ENCODE data around the gene OR1N2. TPM values are rescaled to one million over a fixed set of nuclear protein-coding genes. Genes with fewer than 3 reads are reported as not detected.
"Not testable (repeated sequence)": the region's sequence is repeated elsewhere in the genome, so short reads cannot be mapped to it uniquely, and the experiment has no call there.

Gene OR1N2
- total RNA-seq, 4 donors from 2014 or later = not detected

DNA sequence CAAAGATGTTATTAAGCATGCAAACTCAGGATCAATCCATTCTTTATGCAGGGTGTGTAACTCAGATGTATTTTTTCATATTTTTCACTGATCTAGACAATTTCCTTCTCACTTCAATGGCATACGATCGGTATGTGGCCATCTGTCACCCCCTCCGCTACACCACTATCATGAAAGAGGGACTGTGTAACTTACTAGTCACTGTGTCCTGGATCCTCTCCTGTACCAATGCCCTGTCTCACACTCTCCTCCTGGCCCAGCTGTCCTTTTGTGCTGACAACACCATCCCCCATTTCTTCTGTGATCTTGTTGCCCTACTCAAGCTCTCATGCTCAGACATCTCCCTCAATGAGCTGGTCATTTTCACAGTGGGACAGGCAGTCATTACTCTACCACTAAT is 33.5 kb upstream of the OR1N2 start:
- Histone ChIP-seq H3K27me3 (no peaks in the 10 kb centered on the region), H3K9me3 (no peaks in the 10 kb centered on the region), H3K4me1 (no peaks in the 10 kb centered on the region), H3K36me3 (no peaks in the 10 kb centered on the region), H3K4me3 (no peak overlapping the region), H3K27ac (no peak overlapping the region)
- 90% methylated on average over 3 of the region's 3 CpGs; no CpG with 5 or more reads in 1 of the 2 donors for WGBS, 2 donors (ENCODE audit: low coverage in 1 of 2)
- in situ Hi-C loops (cut with MboI; ENCODE audit: low pct_ligation_motif_present in 1 of 4, low pct_unique_long_range_greater_than_20kb in 1 of 4, low sequenced_read_pairs in 3 of 4) (no loop called here), intact Hi-C loops (cut with DNase I; ENCODE audit: low total_unique reads) (no loop called here)
- DNase-seq = no peak
- TF ChIP-seq POLR2AphosphoS5 (IDR thresholded peaks at IDR 0.05) (no peak), EP300 (IDR thresholded peaks at IDR 0.05; ENCODE audit: low read depth) (no peak), POLR2A (IDR thresholded peaks at IDR 0.05) (no peak)
- TF ChIP-seq, protein P1, sequence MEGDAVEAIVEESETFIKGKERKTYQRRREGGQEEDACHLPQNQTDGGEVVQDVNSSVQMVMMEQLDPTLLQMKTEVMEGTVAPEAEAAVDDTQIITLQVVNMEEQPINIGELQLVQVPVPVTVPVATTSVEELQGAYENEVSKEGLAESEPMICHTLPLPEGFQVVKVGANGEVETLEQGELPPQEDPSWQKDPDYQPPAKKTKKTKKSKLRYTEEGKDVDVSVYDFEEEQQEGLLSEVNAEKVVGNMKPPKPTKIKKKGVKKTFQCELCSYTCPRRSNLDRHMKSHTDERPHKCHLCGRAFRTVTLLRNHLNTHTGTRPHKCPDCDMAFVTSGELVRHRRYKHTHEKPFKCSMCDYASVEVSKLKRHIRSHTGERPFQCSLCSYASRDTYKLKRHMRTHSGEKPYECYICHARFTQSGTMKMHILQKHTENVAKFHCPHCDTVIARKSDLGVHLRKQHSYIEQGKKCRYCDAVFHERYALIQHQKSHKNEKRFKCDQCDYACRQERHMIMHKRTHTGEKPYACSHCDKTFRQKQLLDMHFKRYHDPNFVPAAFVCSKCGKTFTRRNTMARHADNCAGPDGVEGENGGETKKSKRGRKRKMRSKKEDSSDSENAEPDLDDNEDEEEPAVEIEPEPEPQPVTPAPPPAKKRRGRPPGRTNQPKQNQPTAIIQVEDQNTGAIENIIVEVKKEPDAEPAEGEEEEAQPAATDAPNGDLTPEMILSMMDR (IDR thresholded peaks at IDR 0.05) = no peak

DNA sequence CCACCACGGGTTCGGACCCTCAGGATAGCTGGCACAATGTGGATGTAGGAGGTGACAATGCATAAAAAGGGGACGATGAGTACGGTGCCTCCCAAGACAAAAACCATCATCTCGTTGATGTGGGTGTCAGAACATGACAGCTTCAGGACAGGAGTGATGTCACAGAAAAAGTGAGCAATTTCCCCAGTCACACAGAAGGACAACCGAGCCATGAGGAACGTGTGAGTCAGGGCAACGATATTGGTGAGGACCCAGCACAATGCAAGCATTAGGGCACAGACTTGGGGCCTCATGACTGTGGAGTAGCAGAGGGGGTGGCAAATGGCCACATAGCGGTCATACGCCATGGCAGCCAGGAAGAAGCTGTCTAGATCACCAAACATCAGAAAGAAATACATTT is 26.3 kb upstream of the OR1N2 start:
- intact Hi-C loops (cut with DNase I; ENCODE audit: low total_unique reads) = no loop called here
- H3K4me1 ChIP-seq = no peaks in the 10 kb centered on the region
- H3K27ac ChIP-seq = no peak overlapping the region
- no peaks in the 10 kb centered on the region for H3K27me3 ChIP-seq
- TF ChIP-seq, protein P1 (IDR thresholded peaks at IDR 0.05) = no peak
- TF ChIP-seq POLR2A (IDR thresholded peaks at IDR 0.05) (no peak), EP300 (IDR thresholded peaks at IDR 0.05; ENCODE audit: low read depth) (no peak), POLR2AphosphoS5 (IDR thresholded peaks at IDR 0.05) (no peak)
- no peaks in the 10 kb centered on the region for H3K36me3 ChIP-seq
- H3K4me3 ChIP-seq = no peak overlapping the region
- DNase-seq = no peak
- WGBS, 2 donors (ENCODE audit: low coverage in 1 of 2) = 79 to 81% methylated on average over 5 to 10 of the region's 10 CpGs
- in situ Hi-C loops (cut with MboI; ENCODE audit: low pct_ligation_motif_present in 1 of 4, low pct_unique_long_range_greater_than_20kb in 1 of 4, low sequenced_read_pairs in 3 of 4) = loop anchor here in 1 of 4 donors (25.0 kb wide), 1 partner anchor 111 kb away; no protein-coding TSS in a partner anchor
- no peaks in the 10 kb centered on the region for H3K9me3 ChIP-seq

DNA sequence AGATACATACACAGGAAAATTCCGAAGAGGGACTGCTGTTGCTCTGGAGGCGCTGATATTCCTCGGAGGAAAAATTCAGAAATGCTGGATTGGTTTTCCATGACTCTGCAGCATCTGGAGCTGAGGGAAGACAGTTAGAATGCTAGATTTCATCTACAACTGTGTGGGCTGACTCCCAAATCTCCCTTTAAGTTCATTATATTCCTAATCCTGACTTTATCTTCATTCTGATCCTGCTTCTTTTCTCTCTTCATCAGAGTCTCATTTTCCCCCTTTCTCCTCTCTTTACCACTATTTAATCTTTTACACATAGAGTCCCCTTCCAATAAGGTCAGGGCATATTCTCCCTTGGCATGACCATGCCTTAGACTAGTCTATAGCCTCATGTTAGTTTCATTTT is 25.7 kb upstream of the OR1N2 start, which contains the start of gene OR1N1:
Gene OR1N1, minus strand, starts transcription at position 101 of the 400 bp plus-strand sequence. Its CDS starts 0 bp downstream, at position 101.
- H3K4me1 ChIP-seq = no peaks in the 10 kb centered on the region
- 91 to 93% methylated on average over 3 of the region's 3 CpGs for WGBS, 2 donors (ENCODE audit: low coverage in 1 of 2)
- DNase-seq = no peak
- no peaks in the 10 kb centered on the region for H3K9me3 ChIP-seq
- in situ Hi-C loops (cut with MboI; ENCODE audit: low pct_ligation_motif_present in 1 of 4, low pct_unique_long_range_greater_than_20kb in 1 of 4, low sequenced_read_pairs in 3 of 4) (loop anchor here in 1 of 4 donors (25.0 kb wide), 1 partner anchor 110 kb away; no protein-coding TSS in a partner anchor), intact Hi-C loops (cut with DNase I; ENCODE audit: low total_unique reads) (no loop called here)
- no peak within 1 kb of the TSS for H3K27ac ChIP-seq
- TF ChIP-seq EP300 (IDR thresholded peaks at IDR 0.05; ENCODE audit: low read depth) = no peak
- TF ChIP-seq, protein P1 (IDR thresholded peaks at IDR 0.05) = no peak
- TF ChIP-seq POLR2A (IDR thresholded peaks at IDR 0.05) = no peak
- TF ChIP-seq POLR2AphosphoS5 (IDR thresholded peaks at IDR 0.05) = no peak
- no peaks in the 10 kb centered on the region for H3K36me3 ChIP-seq
- H3K4me3 ChIP-seq = no peak within 1 kb of the TSS
- H3K27me3 ChIP-seq = no peaks in the 10 kb centered on the region

DNA sequence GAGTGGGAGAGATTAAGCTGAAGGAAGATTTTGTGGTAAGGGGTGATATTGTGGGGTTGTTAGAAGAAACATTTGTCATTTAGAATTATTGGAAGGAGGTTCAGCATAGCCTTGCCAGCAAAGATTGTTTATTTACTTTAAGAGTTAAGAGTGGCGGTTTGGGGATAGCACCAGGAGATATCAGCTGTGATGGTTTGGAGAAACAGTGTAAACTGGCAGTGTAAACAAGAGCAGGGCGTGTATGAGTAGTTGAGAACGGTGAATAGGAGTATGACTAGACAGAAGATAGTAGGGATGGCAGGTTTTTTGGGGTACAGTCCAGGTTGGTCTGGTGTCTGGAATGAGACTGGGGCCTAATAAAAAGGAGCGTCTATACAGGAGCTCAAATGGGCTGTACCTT is 21.8 kb upstream of the OR1N2 start:
- intact Hi-C loops (cut with DNase I; ENCODE audit: low total_unique reads); H3K27me3 ChIP-seq; H3K36me3 ChIP-seq; H3K4me3 ChIP-seq; H3K9me3 ChIP-seq; H3K27ac ChIP-seq; DNase-seq; H3K4me1 ChIP-seq: not testable (repeated sequence)
- WGBS, 2 donors (ENCODE audit: low coverage in 1 of 2) = 46 to 47% methylated on average over 3 to 4 of the region's 4 CpGs
- in situ Hi-C loops (cut with MboI; ENCODE audit: low pct_ligation_motif_present in 1 of 4, low pct_unique_long_range_greater_than_20kb in 1 of 4, low sequenced_read_pairs in 3 of 4) = loop anchor here in 1 of 4 donors (25.0 kb wide), 1 partner anchor 106 kb away; no protein-coding TSS in a partner anchor

DNA sequence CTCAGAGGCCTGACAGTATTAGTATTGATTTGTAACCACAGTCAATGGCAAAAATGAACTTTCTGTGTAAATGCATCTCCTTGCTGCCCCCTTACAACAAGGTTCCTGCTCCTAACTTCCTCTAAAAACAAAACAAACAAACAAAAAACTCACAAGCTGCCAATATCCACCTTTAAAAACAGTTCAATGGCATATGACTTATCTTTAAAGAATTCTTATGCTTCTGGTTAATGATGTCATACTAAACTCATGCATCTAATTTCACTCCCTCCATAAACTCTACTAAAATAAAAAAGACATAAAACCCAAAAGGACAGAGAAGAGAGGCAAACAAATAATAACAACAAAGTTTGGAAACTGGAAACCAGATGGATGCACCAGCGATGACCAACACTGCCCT is 16.8 kb upstream of the OR1N2 start:
- WGBS, 2 donors (ENCODE audit: low coverage in 1 of 2) = 69 to 90% methylated on average over 1 of the region's 1 CpG
- intact Hi-C loops (cut with DNase I; ENCODE audit: low total_unique reads) = no loop called here
- Histone ChIP-seq H3K4me3 (no peak overlapping the region), H3K27ac (no peak overlapping the region), H3K36me3 (no peaks in the 10 kb centered on the region), H3K27me3 (no peaks in the 10 kb centered on the region), H3K4me1 (no peaks in the 10 kb centered on the region), H3K9me3 (no peaks in the 10 kb centered on the region)
- TF ChIP-seq EP300 (IDR thresholded peaks at IDR 0.05; ENCODE audit: low read depth) (no peak), POLR2AphosphoS5 (IDR thresholded peaks at IDR 0.05) (no peak), POLR2A (IDR thresholded peaks at IDR 0.05) (no peak)
- TF ChIP-seq, protein P1 (IDR thresholded peaks at IDR 0.05) = no peak
- in situ Hi-C loops (cut with MboI; ENCODE audit: low pct_ligation_motif_present in 1 of 4, low pct_unique_long_range_greater_than_20kb in 1 of 4, low sequenced_read_pairs in 3 of 4) = loop anchor here in 1 of 4 donors (25.0 kb wide), 1 partner anchor 101 kb away; no protein-coding TSS in a partner anchor
- DNase-seq = no peak

DNA sequence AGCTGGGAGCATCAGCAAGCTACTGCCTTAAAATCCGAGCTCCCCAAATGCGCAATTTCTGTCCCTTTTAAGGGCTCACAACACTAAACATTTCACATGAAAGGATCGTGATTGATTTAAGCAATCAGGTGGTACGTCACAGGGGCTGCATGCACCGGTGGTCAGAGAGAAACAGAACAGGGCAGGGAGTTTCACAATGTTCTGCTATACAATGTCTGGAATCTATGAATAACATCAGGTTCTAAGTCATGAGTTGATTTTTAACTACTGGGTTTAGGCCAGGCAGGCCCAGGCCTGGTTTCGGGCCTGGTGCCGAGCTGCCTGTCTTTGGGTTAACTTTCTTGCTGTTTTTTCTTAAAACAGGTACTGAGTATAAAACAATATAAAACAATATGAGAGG is 15.8 kb upstream of the OR1N2 start:
- H3K36me3 ChIP-seq; H3K4me3 ChIP-seq; H3K4me1 ChIP-seq; DNase-seq; intact Hi-C loops (cut with DNase I; ENCODE audit: low total_unique reads); H3K27ac ChIP-seq; H3K27me3 ChIP-seq; H3K9me3 ChIP-seq: not testable (repeated sequence)
- WGBS, 2 donors (ENCODE audit: low coverage in 1 of 2) = 60 to 68% methylated on average over 3 to 7 of the region's 7 CpGs
- in situ Hi-C loops (cut with MboI; ENCODE audit: low pct_ligation_motif_present in 1 of 4, low pct_unique_long_range_greater_than_20kb in 1 of 4, low sequenced_read_pairs in 3 of 4) = loop anchor here in 1 of 4 donors (25.0 kb wide), 1 partner anchor 100 kb away; no protein-coding TSS in a partner anchor

All from transverse colon (tissue), 4 donors.